GM19351 (cell line): ENCODE results near the gene SLC25A22.

Source experiments
- ATAC-seq: cut with Tn5 transposase; IDR thresholded peaks from one replicate; pipeline ENCODE4 v1.9.1; 2021; ENCODE audit warnings: mild to moderate bottlenecking, moderate library complexity; ENCODE audit not compliant: unreplicated experiment

The SLC25A22 gene

GRCh38 chr11:804599-804964 lies 6.5 kb upstream of the SLC25A22 start:
- no peak for ATAC-seq

- no peak for ATAC-seq
Measured at GRCh38 chr11:803770-804598, 5.9 kb upstream of the SLC25A22 start.

- no peak for ATAC-seq
Measured at GRCh38 chr11:803467-803742, 5.3 kb upstream of the SLC25A22 start.

GRCh38 chr11:802693-803466 lies 4.8 kb upstream of the SLC25A22 start:
- no peak for ATAC-seq

GRCh38 chr11:802018-802617 lies 4.0 kb upstream of the SLC25A22 start:
- no peak for ATAC-seq

GRCh38 chr11:801097-801780 lies 3.2 kb upstream of the SLC25A22 start:
- no peak for ATAC-seq

- no peak for ATAC-seq
Measured at GRCh38 chr11:800473-800872, 2.4 kb upstream of the SLC25A22 start.

GRCh38 chr11:799641-800316 lies 1.7 kb upstream of the SLC25A22 start:
- ATAC-seq = no peak

GRCh38 chr11:797296-798092 lies 587 bp downstream of the SLC25A22 start:
- ATAC-seq = peak; percentile 50

GRCh38 chr11:796565-797295 lies 1.4 kb downstream of the SLC25A22 start:
- ATAC-seq = no peak

GRCh38 chr11:795634-796564 lies 2.2 kb downstream of the SLC25A22 start:
- peak; percentile 39 for ATAC-seq

GRCh38 chr11:794766-795633 lies 3.1 kb downstream of the SLC25A22 start:
- no peak for ATAC-seq

GRCh38 chr11:794013-794765 lies 3.9 kb downstream of the SLC25A22 start:
- ATAC-seq = no peak

- ATAC-seq = no peak
Measured at GRCh38 chr11:793556-793955, 4.5 kb downstream of the SLC25A22 start.

GRCh38 chr11:792873-793272 lies 5.2 kb downstream of the SLC25A22 start:
- ATAC-seq = no peak

- ATAC-seq = no peak
Measured at GRCh38 chr11:792535-792821, 5.6 kb downstream of the SLC25A22 start.
